DND-41 (cell line): Measurements from ENCODE around the gene PRKAB1.

ENCODE experiments used
- ATAC-seq: fragments of 200-7000 bp; cut with Tn5 transposase; 3 replicates; pipeline ENCODE4 v1.9.1; 2021; ENCODE audit warnings: low read depth; ENCODE audit not compliant: insufficient read depth
- DNase-seq: peaks from one replicate; pipeline ENCODE4 v3.0.0-alpha.2; 2020
- H2AFZ ChIP-seq: 2 replicates; pipeline ENCODE4 v1.6.0; 2012; ENCODE audit warnings: low read depth, low read length
- H3K27ac ChIP-seq: 2 replicates; pipeline ENCODE4 v1.5.1; 2012; ENCODE audit warnings: low read length, inconsistent platforms
- H3K27me3 ChIP-seq: fragments of 200-600 bp; sonication (generic); 2 replicates; pipeline ENCODE4 v1.6.0; 2012; ENCODE audit warnings: low read length, mild to moderate bottlenecking, inconsistent platforms; ENCODE audit not compliant: insufficient read depth, poor library complexity
- H3K36me3 ChIP-seq: 2 replicates; pipeline ENCODE4 v1.5.1; 2012; ENCODE audit warnings: low read length, inconsistent platforms; ENCODE audit not compliant: insufficient read depth
- H3K4me1 ChIP-seq: 2 replicates; pipeline ENCODE4 v1.5.1; 2012; ENCODE audit warnings: mild to moderate bottlenecking, low read length; ENCODE audit not compliant: insufficient read depth
- H3K4me2 ChIP-seq: 2 replicates; pipeline ENCODE4 v1.6.0; 2012; ENCODE audit warnings: mild to moderate bottlenecking, moderate library complexity, low read length, inconsistent platforms; ENCODE audit not compliant: insufficient read depth
- H3K4me3 ChIP-seq, 2 experiments: fragments of 200-600 bp in 1 of 2; shearing (Covaris generic) in 1 of 2; 2 replicates each; pipeline ENCODE4 v1.5.1; 2012 to 2016; ENCODE audit warnings: inconsistent platforms in 2 of 2, low read length in 2 of 2, mild to moderate bottlenecking in 2 of 2, low read depth in 1 of 2, moderate library complexity in 1 of 2
- H3K79me2 ChIP-seq: 2 replicates; pipeline ENCODE4 v1.6.0; 2012; ENCODE audit warnings: low read length, inconsistent platforms; ENCODE audit not compliant: insufficient read depth
- H3K9ac ChIP-seq: 2 replicates; pipeline ENCODE4 v1.6.0; 2012; ENCODE audit warnings: low read depth, mild to moderate bottlenecking, inconsistent platforms, low read length, moderate library complexity
- H3K9me3 ChIP-seq: 2 replicates; pipeline ENCODE4 v1.5.1; 2012; ENCODE audit warnings: low read length, moderate library complexity, mild to moderate bottlenecking, inconsistent platforms; ENCODE audit not compliant: insufficient read depth, severe bottlenecking
- H4K20me1 ChIP-seq: 2 replicates; pipeline ENCODE4 v1.6.0; 2012; ENCODE audit warnings: low read length; ENCODE audit not compliant: insufficient read depth
- CTCF ChIP-seq: IDR thresholded peaks from 2 replicates; pipeline ENCODE4 v1.5.1; 2012; ENCODE audit warnings: borderline replicate concordance, low read length, moderate library complexity, mild to moderate bottlenecking; ENCODE audit not compliant: poor library complexity, severe bottlenecking; ENCODE audit errors: extremely low read depth
- EZH2 ChIP-seq: IDR thresholded peaks from 3 replicates; pipeline ENCODE4 v1.6.1; 2012; ENCODE audit warnings: borderline replicate concordance, low read depth, mild to moderate bottlenecking, moderate library complexity, low read length, inconsistent platforms; ENCODE audit not compliant: severe bottlenecking

The PRKAB1 gene

GRCh38 chr12:119693511-119693910 is 25.6 kb downstream of the PRKAB1 start:
- no peaks in the 10 kb centered on the region for H3K9me3 ChIP-seq
- H3K4me2 ChIP-seq, result no peak overlapping the region

GRCh38 chr12:119694111-119694510 is 26.2 kb downstream of the PRKAB1 start:
- Histone ChIP-seq H3K27ac (no peak overlapping the region), H3K4me1 (no peaks in the 10 kb centered on the region), H3K79me2 (no peaks in the 10 kb centered on the region), H3K36me3 (peaks cover 82% of the 10 kb centered on the region), H3K4me3 (no peak overlapping the region), H2AFZ (no peak overlapping the region), H3K4me2 (no peak overlapping the region), H3K9ac (no peak overlapping the region), H3K9me3 (no peaks in the 10 kb centered on the region), H4K20me1 (no peaks in the 10 kb centered on the region; the same call in 1 of the 2 replicates), H3K27me3 (no peaks in the 10 kb centered on the region)
- TF ChIP-seq CTCF, result no peak
- no peak for TF ChIP-seq EZH2
- ATAC-seq (no peak), DNase-seq (no peak)

More at GRCh38 chr12:119693511-119693910, 25.6 kb downstream of the PRKAB1 start:
- Histone ChIP-seq H3K4me1 (no peaks in the 10 kb centered on the region), H2AFZ (no peak overlapping the region), H3K4me3 (no peak overlapping the region), H3K27ac (no peak overlapping the region), H3K79me2 (no peaks in the 10 kb centered on the region), H3K27me3 (no peaks in the 10 kb centered on the region), H3K9ac (no peak overlapping the region), H4K20me1 (no peaks in the 10 kb centered on the region; the same call in 1 of the 2 replicates), H3K36me3 (peaks cover 88% of the 10 kb centered on the region)
- DNase-seq (no peak), ATAC-seq (no peak)
- TF ChIP-seq EZH2 (no peak), CTCF (no peak)

GRCh38 chr12:119695034-119695433 is 27.1 kb downstream of the PRKAB1 start:
- Histone ChIP-seq H3K4me2 (no peak overlapping the region), H3K9me3 (no peaks in the 10 kb centered on the region), H2AFZ (no peak overlapping the region), H3K4me1 (no peaks in the 10 kb centered on the region), H3K4me3 (no peak overlapping the region), H3K36me3 (peaks cover 84% of the 10 kb centered on the region), H4K20me1 (no peaks in the 10 kb centered on the region; the same call in 1 of the 2 replicates), H3K27ac (no peak overlapping the region), H3K79me2 (no peaks in the 10 kb centered on the region), H3K9ac (no peak overlapping the region), H3K27me3 (no peaks in the 10 kb centered on the region)
- ATAC-seq (no peak), DNase-seq (no peak)
- TF ChIP-seq CTCF (peak; percentile 53), EZH2 (no peak)

- H4K20me1 ChIP-seq, result no peaks in the 10 kb centered on the region
- DNase-seq (no peak), ATAC-seq (no peak)
- H3K4me3 ChIP-seq, result no peak overlapping the region
- H3K9ac ChIP-seq, result no peak overlapping the region
- H2AFZ ChIP-seq, result no peak overlapping the region
- no peak for TF ChIP-seq CTCF
- TF ChIP-seq EZH2, result no peak
- H3K27ac ChIP-seq, result no peak overlapping the region
- no peaks in the 10 kb centered on the region for H3K9me3 ChIP-seq
- H3K36me3 ChIP-seq, result peaks cover 82% of the 10 kb centered on the region
- no peaks in the 10 kb centered on the region for H3K4me1 ChIP-seq
- no peaks in the 10 kb centered on the region for H3K27me3 ChIP-seq
- H3K79me2 ChIP-seq, result no peaks in the 10 kb centered on the region
- no peak overlapping the region for H3K4me2 ChIP-seq
Observed at GRCh38 chr12:119696943-119697342, 29.0 kb downstream of the PRKAB1 start.
